HepG2 (cell line): ENCODE measurements around the gene SELPLG.

ENCODE experiments used
- CTCF ChIP-seq: sonication (generic); formaldehyde crosslinking; IDR thresholded peaks from 2 replicates; pipeline ENCODE4 v1.5.0; 2020; ENCODE audit warnings: mild to moderate bottlenecking, missing genetic modification reagents, moderate library complexity
- EED ChIP-seq: sonication (generic); formaldehyde crosslinking; IDR thresholded peaks from 2 replicates; pipeline ENCODE4 v1.5.0; 2020; ENCODE audit warnings: mild to moderate bottlenecking, missing genetic modification reagents
- KLF9 ChIP-seq: IDR thresholded peaks from 2 replicates; pipeline ENCODE4 v1.6.1; 2016; ENCODE audit warnings: low read depth
- ZNF792 ChIP-seq: IDR thresholded peaks from 2 replicates; pipeline ENCODE4 v1.6.1; 2016

- TF ChIP-seq ZNF792 (CRISPR knock-in tag) (no peak), CTCF (CRISPR knock-in tag) (no peak), KLF9 (CRISPR knock-in tag) (no peak), EED (CRISPR knock-in tag) (no peak)
These were observed 8.5 kb downstream of the SELPLG start for GRCh38 chr12:108625228-108625627.
